Fibroblast of skin of back (primary cell): ENCODE measurements around the gene KCNQ2.

ENCODE experiments used
- DNase-seq: peaks from one replicate; pipeline ENCODE4 v3.0.0-alpha.2; 2013

The KCNQ2 gene

DNA sequence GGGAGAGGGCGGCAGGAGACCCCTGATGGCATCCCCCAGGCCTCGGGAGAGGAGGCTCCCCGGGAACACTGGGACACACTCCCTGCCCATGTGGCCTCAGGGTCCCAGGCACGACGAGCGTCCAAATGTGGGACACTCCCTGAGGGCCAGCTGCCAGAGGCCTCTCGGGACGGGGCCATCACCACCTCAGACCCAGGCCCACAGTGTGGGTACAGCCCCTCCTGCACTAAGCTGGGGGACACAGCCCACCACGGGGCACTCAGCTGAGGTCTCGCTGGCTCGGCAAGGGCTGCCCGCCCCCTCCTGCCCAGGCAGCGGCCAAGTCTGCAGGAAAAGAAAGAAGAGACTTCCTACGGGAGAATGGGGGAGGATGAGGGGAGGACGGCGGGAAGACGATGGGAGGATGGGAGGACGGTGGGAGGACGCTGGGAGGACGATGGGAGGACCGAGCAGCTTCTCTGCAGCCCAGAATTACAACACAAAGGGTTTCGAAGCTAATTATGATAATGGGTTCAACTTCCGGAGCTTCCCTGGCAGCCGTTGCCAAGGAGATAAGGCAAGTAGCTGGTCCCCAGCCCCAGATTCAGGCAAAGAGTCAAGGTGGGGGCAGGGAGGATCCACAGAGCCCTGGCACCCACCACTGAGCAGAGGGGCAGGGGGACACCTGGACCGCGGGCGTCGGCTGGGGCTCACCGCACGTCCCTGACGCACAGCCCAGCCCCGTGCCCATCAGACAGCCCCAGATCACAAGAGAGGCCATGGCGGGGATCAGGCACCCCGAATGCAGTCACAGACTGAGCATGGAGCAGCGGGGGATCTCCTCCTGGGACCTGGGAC is 17.5 kb downstream of the KCNQ2 start:
- no peak for DNase-seq

DNA sequence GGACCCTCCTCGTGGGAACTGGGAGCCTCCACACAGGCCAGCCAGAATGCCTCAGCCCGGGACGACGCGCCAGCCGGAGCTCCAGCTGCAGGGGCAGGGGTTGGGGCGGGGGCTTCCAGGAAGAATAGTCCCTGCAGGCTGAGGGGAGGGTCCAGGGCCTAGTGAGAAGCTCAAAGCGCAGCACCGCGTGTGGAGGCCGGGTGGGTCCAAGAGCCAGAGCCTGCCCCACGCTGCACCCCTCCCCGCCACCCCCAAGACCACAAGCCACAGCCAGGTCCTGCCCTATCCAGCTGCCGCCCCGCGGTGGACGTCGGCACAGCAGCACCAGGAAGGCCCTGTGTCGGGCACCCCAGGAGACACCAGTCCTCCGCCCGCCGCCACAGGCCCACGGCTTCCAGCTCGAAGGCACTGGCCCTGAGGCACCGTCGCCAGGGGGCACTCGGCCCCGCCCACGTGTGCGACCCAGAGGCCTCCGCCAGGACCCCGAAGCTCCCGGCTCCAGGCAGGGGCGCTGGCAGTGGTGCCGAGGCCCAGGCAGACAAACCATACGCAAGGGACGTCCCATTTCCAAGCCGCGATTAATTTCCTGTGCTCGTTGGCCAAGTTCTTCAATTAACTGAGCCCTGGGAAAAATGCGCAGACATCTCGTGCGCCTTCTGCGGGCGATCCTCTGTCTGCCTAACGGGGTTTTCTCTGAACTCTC is 19.5 kb downstream of the KCNQ2 start:
- DNase-seq: peak; percentile 14

DNA sequence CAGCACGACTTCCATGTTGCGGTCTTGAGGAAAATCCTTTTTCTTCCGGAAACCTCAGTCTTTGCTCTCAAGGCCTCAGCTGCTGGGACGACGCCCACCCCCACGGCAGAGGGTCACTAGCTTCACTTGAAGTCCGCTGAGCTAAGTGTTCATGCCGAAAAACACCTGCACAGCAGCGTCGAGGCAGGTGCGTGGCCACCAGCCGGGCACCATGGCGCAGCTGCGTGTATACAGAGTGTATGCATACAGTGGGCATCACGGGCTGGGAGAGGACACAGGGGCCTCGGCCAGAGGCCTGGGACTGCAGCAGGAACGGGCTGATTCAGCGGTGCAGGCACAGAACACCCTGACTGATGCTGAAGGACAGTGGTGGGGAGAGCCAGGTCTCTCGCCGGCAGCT is 20.1 kb downstream of the KCNQ2 start:
- no peak for DNase-seq

- no peak for DNase-seq
These were observed 20.6 kb downstream of the KCNQ2 start for GRCh38 chr20:63451821-63452220.

GRCh38 chr20:63449796-63450730 is 22.4 kb downstream of the KCNQ2 start:
- DNase-seq: no peak

DNA sequence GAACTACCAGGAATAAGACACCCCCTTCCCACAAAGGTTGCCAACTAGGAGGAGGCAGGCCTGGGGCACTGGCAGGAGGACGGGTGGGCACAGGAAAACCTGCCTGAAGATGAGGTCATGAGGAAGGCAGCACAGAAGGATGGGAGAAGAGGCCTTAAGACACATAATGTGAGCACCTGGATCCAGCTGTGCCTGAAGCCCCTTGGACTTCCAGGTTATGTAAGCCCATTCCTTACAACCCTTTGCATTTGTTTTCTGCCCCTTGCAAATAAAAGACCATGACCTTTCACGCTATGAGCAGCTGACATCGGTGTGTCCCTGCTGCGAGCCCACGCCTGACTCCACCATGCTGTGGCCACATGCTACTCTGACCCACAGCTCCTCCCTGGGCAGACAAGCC is 23.4 kb downstream of the KCNQ2 start:
- no peak for DNase-seq

GRCh38 chr20:63448031-63448430 is 24.4 kb downstream of the KCNQ2 start:
- no peak for DNase-seq

- DNase-seq: no peak
These were observed 25.1 kb downstream of the KCNQ2 start for GRCh38 chr20:63447320-63447719.

GRCh38 chr20:63446216-63447024 is 26.0 kb downstream of the KCNQ2 start:
- DNase-seq: no peak

GRCh38 chr20:63445075-63445734 is 27.2 kb downstream of the KCNQ2 start:
- DNase-seq: no peak

DNA sequence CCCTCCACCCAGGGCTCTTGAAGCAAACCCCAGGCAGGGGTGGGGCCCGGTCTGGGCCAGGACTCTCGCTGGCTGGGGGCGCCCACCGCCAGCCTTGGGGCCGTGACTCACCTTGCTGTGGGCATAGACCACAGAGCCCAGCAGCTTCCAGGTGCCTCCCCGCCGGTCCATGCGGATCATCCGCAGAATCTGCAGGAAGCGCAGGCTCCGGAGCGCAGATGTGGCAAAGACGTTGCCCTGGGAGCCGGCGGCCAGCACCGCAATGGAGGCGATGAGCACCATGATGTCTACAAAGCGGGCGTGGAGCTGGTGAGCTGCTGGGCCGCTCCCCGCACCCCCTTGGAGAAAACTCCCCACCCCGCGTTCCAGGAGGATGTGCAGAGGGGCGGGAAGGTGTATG is 27.9 kb downstream of the KCNQ2 start:
- DNase-seq: no peak

DNA sequence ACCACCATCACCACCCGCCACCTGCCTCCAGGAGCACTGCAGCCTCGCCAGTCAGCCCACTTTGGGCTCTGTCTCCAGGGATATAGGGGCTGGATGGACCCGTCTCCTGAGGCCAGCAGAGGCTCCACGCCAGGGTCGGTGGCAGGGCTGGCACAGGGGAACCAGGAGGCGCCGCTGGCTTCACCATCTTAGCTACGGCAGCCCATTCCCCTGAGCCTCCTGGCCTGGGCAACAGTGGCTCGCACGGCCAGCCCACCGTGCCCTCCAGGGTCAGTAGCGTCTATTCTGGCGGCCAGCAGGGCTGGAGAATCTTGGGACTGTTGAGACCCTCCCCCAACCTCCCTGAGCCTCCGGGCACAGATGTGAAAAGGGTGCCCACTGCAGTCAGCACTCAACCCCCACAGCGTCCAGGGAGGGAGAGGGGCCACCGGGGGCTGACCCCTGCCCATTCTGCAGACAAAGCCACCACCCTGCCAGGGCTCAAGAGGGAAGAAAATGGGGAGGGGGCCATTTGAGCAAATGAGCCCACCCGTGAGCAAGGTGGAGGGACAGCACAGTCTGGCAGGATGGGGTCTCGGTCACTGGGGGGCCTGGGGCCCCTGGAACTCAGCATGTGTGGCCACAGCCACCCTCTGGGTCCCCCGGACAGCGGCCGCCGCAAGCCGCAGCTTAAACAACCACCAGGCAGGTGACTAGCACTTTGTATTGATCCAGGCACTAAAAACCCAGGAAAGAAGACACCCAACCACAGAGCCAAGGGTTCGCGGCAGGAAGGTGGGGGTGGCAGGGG is 28.7 kb downstream of the KCNQ2 start:
- DNase-seq: no peak

GRCh38 chr20:63442100-63442493 is 30.4 kb downstream of the KCNQ2 start:
- DNase-seq: peak; percentile 32

- no peak for DNase-seq
These were observed 31.0 kb downstream of the KCNQ2 start for GRCh38 chr20:63441136-63442099.

DNA sequence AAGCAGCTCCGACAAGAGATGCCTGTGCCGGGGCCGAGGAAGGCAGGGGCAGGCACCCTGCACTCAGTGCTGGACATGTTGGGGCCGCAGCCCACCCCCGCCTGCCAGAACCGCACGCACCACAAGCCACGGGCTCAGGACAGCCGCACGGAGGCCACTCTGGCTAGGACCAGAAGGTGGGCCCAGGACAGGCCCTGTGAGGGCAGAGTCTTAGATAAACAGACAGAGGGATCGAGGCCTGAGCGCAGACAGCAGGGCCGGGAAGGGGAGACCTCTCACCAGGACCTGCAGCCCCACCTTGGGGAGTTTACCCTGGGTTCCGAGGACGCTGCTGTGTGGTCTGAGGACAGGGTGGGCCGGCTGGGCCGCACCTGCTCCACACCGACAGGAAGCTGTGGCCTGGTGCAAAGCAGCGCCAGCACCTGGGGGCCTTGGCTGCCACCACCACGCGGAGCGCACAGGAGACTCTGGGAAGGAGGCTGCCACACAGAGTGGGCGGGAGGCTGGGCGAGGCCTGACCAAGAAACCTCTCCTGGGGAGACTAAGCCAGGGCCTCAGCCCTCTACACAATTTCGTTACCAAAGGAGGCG is 32.0 kb downstream of the KCNQ2 start:
- DNase-seq: no peak

GRCh38 chr20:63439866-63440265 is 32.6 kb downstream of the KCNQ2 start:
- no peak for DNase-seq

DNA sequence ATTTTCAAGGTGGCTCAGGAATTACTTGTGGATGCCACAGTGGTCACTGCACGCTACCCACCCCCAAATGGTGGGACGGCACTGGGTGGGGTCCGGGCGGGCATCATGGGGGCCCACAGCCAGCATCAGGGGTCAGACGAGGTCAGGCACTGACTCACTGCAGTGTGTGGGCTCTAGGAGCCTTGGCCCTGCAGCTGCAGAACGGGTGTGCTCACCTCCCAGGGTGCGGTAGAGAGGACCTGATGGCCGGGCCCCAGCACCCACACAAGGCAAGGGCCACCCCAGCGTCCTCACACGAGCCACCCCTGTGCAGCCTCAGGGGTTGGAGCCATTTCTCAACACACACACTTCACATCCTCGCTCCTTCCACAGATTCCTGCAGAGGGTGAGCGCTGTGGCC is 34.3 kb downstream of the KCNQ2 start:
- no peak for DNase-seq

GRCh38 chr20:63435552-63435951 is 36.9 kb downstream of the KCNQ2 start:
- no peak for DNase-seq
